Endothelial cell of umbilical vein (primary cell): ENCODE measurements around the gene WWC1. TPM values are rescaled to one million over a fixed set of nuclear protein-coding genes. Genes with fewer than 3 reads are reported as not detected.

Experiments
- BruUV-seq: library from RNA; stranded (reverse); fragments of 400-500 nt; replicated peaks from 2 replicates; lab custom pipeline; 2021; lab: Mats Ljungman, UMichigan
- CTCF ChIA-PET: fragments of 300-600, 350-600 bp; sonication (Branson Sonifier 250); formaldehyde crosslinking; loops from one replicate; lab custom pipeline; 2021; ENCODE audit warnings: antibody characterized with exemption, inconsistent platforms; lab: Charles Lee
- POLR2A ChIA-PET: fragments of 300-600, 350-600 bp; sonication (Branson Sonifier 250); formaldehyde crosslinking; loops from one replicate; lab custom pipeline; 2021; ENCODE audit warnings: antibody characterized with exemption, inconsistent platforms; lab: Charles Lee
- DNase-seq: peaks from one replicate; pipeline ENCODE4 v3.0.0-alpha.2; 2011; ENCODE audit warnings: low read depth, low spot score
- FAIRE-seq: peaks from 2 replicates; lab custom pipeline; 2011; peaks lifted over from hg19 to GRCh38; lab: Jason Lieb, UNC
- H2AFZ ChIP-seq: 2 replicates; pipeline ENCODE4 v1.6.0; 2012; ENCODE audit warnings: low read depth, low read length, control low read depth, inconsistent platforms
- H3K27ac ChIP-seq: 2 replicates; pipeline ENCODE4 v1.5.1; 2011; ENCODE audit warnings: low read depth, mild to moderate bottlenecking, control low read depth, low read length, moderate library complexity; ENCODE audit not compliant: insufficient read depth
- H3K27me3 ChIP-seq, 2 experiments: 2 replicates each; pipeline versions ENCODE4 v1.6.0 to v1.6.1; 2011; ENCODE audit warnings: low read length in 2 of 2, mixed read lengths in 1 of 2; ENCODE audit not compliant: control insufficient read depth in 2 of 2, insufficient read depth in 2 of 2
- H3K36me3 ChIP-seq, 2 experiments: 2 replicates in 1 of 2; 3 replicates in 1 of 2; pipeline ENCODE4 v1.5.1; 2011; ENCODE audit warnings: low read length in 2 of 2, mild to moderate bottlenecking in 1 of 2, moderate library complexity in 1 of 2; ENCODE audit not compliant: control insufficient read depth in 2 of 2, insufficient read depth in 2 of 2; ENCODE audit errors: extremely low read depth in 1 of 2
- H3K4me1 ChIP-seq: 3 replicates; pipeline ENCODE4 v1.5.1; 2011; ENCODE audit warnings: mild to moderate bottlenecking, low read length; ENCODE audit not compliant: control insufficient read depth, insufficient read depth; ENCODE audit errors: extremely low read depth
- H3K4me2 ChIP-seq: 2 replicates; pipeline ENCODE4 v1.6.1; 2011; ENCODE audit warnings: low read length, control low read depth, mixed read lengths; ENCODE audit not compliant: insufficient read depth
- H3K4me3 ChIP-seq, 3 experiments: fragments of 200-600 bp in 1 of 3; sonication (generic), shearing (Covaris generic) in 1 of 3; replicated peaks in 1 of 3; 2 replicates each; pipeline ENCODE4 v1.5.1; 2011 to 2016; ENCODE audit warnings: control low read depth in 3 of 3, low read length in 3 of 3, mild to moderate bottlenecking in 2 of 3, inconsistent platforms in 1 of 3, low read depth in 1 of 3, moderate library complexity in 1 of 3; ENCODE audit not compliant: insufficient read depth in 1 of 3
- H3K79me2 ChIP-seq: 2 replicates; pipeline ENCODE4 v1.6.0; 2012; ENCODE audit warnings: low read length, inconsistent platforms; ENCODE audit not compliant: control insufficient read depth, insufficient read depth
- H3K9ac ChIP-seq: replicated peaks from 2 replicates; pipeline ENCODE3; 2011; ENCODE audit warnings: low read length, control low read depth; ENCODE audit not compliant: insufficient read depth; ENCODE audit errors: extremely low read depth
- H3K9me1 ChIP-seq: replicated peaks from 3 replicates; pipeline ENCODE4 v1.6.0; 2011; ENCODE audit warnings: mild to moderate bottlenecking, low read length; ENCODE audit not compliant: control insufficient read depth, insufficient read depth; ENCODE audit errors: extremely low read depth
- H3K9me3 ChIP-seq: replicated peaks from 2 replicates; pipeline ENCODE4 v1.5.1; 2012; ENCODE audit warnings: low read length, inconsistent platforms; ENCODE audit not compliant: control insufficient read depth, insufficient read depth
- H4K20me1 ChIP-seq: replicated peaks from 2 replicates; pipeline ENCODE3; 2011; ENCODE audit warnings: mild to moderate bottlenecking, low read length; ENCODE audit not compliant: control insufficient read depth, insufficient read depth; ENCODE audit errors: extremely low read depth
- CTCF ChIP-seq, 2 donors: IDR thresholded peaks; 1 replicate in 1 of 2; 2 replicates in 1 of 2; pipeline ENCODE4 v1.5.1; 2011; ENCODE audit warnings: low read length in 2 of 2, mild to moderate bottlenecking in 2 of 2, moderate library complexity in 2 of 2, control low read depth in 1 of 2, inconsistent platforms in 1 of 2, low read depth in 1 of 2; ENCODE audit not compliant: insufficient read depth in 1 of 2; ENCODE audit errors: extremely low read depth in 1 of 2
- EZH2 ChIP-seq: IDR thresholded peaks from 2 replicates; pipeline ENCODE4 v1.6.1; 2012; ENCODE audit warnings: borderline replicate concordance, low read depth, mild to moderate bottlenecking, moderate library complexity, low read length, inconsistent platforms; ENCODE audit not compliant: severe bottlenecking
- FOS ChIP-seq: IDR thresholded peaks from 2 replicates; pipeline ENCODE4 v1.6.1; 2011; ENCODE audit warnings: mild to moderate bottlenecking, low read length, moderate library complexity, borderline replicate concordance; ENCODE audit not compliant: insufficient read depth
- GATA2 ChIP-seq: IDR thresholded peaks from 2 replicates; pipeline ENCODE4 v1.7.0; 2011; ENCODE audit warnings: low read depth, mild to moderate bottlenecking, moderate library complexity, mixed read lengths, low read length; ENCODE audit not compliant: insufficient read length, insufficient read depth
- JUN ChIP-seq: IDR thresholded peaks from 2 replicates; pipeline ENCODE4 v1.6.1; 2011; ENCODE audit warnings: borderline replicate concordance, low read depth; ENCODE audit not compliant: insufficient read length, insufficient read depth
- MAX ChIP-seq: IDR thresholded peaks from 2 replicates; pipeline ENCODE4 v1.6.1; 2011; ENCODE audit not compliant: insufficient read depth, insufficient read length
- MYC ChIP-seq: IDR thresholded peaks from one replicate; pipeline ENCODE4 v1.6.1; 2011; ENCODE audit warnings: mild to moderate bottlenecking, low read depth, low read length
- POLR2A ChIP-seq: IDR thresholded peaks from 2 replicates; pipeline ENCODE4 v1.6.1; 2012; ENCODE audit warnings: low read depth, mild to moderate bottlenecking, control low read depth, low read length
- POLR2AphosphoS5 ChIP-seq: IDR thresholded peaks from 2 replicates; pipeline ENCODE4 v1.6.1; 2012; ENCODE audit warnings: low read depth, mild to moderate bottlenecking, control low read depth, low read length, moderate library complexity; ENCODE audit not compliant: insufficient read depth
- dilution Hi-C: fragments of 300-500 bp; cut with MboI; formaldehyde crosslinking; loops from one replicate; pipeline ENCODE4 v1.15.0; 2019; ENCODE audit warnings: low sequenced_read_pairs; ENCODE audit not compliant: extremely low pct_ligation_motif_present
- intact Hi-C: fragments of 100-400 bp; cut with micrococcal nuclease; formaldehyde crosslinking; loops from one replicate; pipeline ENCODE4 v1.10.0; 2022
- polyA plus RNA-seq, 4 experiments: library from polyadenylated mRNA; depleted of rRNA in 3 of 4; stranded (reverse) in 3 of 4; unstranded in 1 of 4; fragments of >200 nt; gene quantifications; 2 replicates each; pipeline versions ENCODE4 v1.2.1 to v1.2.3, GENCODE V29; 2011 to 2012; ENCODE audit warnings: missing spikeins in 1 of 4
- total RNA-seq: library from RNA; stranded (reverse); gene quantifications from 2 replicates; pipeline ENCODE4 v1.2.3, GENCODE V29; 2021

The WWC1 gene
- total and polyA plus RNA-seq, 2 donors (not counting 3 experiments of a cell fraction or from before 2014, with no cell fraction given): 0.03 to 0.91 TPM

GRCh38 chr5:168413596-168413995, 122.2 kb downstream of the WWC1 start:
- H3K27me3 ChIP-seq: no peaks in the 10 kb centered on the region

More at GRCh38 chr5:168413596-168413995, 122.2 kb downstream of the WWC1 start:
- intact Hi-C loops (no loop called here), dilution Hi-C loops (no loop called here)
- TF ChIP-seq EZH2: no peak
- no peak for TF ChIP-seq MYC
- TF ChIP-seq FOS: no peak
- TF ChIP-seq JUN: no peak
- TF ChIP-seq POLR2AphosphoS5: no peak
- TF ChIP-seq GATA2: no peak
- no peak for TF ChIP-seq MAX
- TF ChIP-seq POLR2A: no peak
- no peak for TF ChIP-seq CTCF (IDR thresholded peaks at IDR 0.05; ENCODE audit: extremely low read depth in 1 of 2, insufficient read depth in 1 of 2, low read depth in 1 of 2, low read length in 2 of 2)
- Histone ChIP-seq H3K4me3 (no peak overlapping the region), H3K4me2 (no peak overlapping the region), H3K27ac (no peak overlapping the region), H3K9me3 (no peaks in the 10 kb centered on the region), H3K36me3 (no peaks in the 10 kb centered on the region), H4K20me1 (no peaks in the 10 kb centered on the region), H3K9me1 (no peaks in the 10 kb centered on the region), H3K4me1 (no peaks in the 10 kb centered on the region), H3K79me2 (no peaks in the 10 kb centered on the region), H2AFZ (no peak overlapping the region), H3K9ac (no peak overlapping the region)
- DNase-seq: no peak
- ChIA-PET POLR2A (no interaction called here), CTCF (no interaction called here)
- no peak for FAIRE-seq
- no TSS peak for BruUV-seq
